ENCODE data around the gene GZF1.

The GZF1 gene

GRCh38 chr20:23410916-23411695 lies 49.1 kb downstream of the GZF1 start:
- peak; percentile 55 for DNase-seq

DNA sequence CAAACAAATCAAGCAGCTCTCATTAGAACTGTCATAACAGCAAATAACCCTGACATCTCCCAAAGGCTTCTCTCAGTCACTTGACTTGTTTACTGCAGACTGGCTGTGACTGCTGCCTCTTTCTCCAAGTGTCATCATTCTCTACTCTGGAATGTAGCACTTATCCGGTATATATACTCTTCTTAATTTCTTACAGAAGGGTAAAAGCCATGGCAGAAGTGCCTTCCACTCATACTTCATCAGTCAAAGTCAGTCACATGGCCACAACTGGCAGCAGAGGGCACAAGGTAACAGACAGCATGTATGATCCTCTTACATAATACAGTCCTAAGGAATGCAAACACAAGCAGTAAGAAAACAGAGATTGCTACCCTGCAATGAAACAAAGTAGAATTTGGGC lies 50.0 kb downstream of the GZF1 start:
- DNase-seq, result peak; percentile 58

- no peak for DNase-seq
These were observed 52.0 kb downstream of the GZF1 start for GRCh38 chr20:23413862-23414422.

DNA sequence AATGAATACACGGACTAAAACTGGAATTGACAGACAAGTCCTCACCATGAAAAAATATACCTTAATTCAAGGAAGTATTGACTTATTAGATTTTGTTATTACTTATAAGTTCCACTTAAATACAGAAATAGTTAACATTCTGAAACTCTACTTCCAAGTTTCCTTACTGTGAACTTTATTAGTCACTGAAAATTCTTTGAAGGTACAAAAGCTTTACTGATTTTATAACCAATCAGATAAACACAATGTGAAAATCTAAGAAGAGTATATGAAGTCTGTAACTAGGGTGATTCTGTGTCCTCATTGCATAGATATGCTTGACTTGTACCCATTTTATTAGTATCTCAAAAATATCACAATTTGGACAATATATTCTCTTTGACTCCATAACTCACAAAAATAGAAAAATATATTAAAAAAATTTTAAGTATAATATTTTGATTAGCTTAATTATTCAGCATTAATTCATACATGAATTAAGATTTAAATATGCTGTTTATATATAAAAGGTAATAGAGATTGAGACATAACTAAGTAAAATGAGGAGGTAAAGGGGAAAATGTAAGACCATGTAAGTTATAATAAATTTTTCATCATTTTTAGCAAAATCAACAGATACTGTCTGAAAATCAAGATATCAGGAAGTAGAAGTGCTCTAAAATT lies 52.7 kb downstream of the GZF1 start:
- DNase-seq, result no peak

DNA sequence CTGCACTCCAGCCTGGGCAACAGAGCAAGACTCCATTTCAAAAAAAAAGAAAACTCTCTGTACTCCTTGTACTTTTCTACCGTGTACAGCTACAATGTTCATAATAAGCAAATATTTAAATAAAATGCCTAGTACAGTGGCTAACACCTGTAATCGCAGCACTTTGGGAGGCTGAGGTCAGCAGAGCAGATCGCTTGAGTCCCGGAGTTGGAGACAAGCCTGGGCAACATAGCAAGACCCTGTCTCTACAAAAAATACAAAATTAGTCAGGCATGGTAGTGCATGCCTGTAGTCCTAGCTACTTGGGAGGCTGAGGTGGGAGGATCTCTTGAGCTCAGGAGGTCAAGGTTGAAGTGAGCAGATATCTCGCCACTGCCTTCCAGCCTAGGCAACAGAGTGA lies 53.6 kb downstream of the GZF1 start:
- DNase-seq, result no peak

DNA sequence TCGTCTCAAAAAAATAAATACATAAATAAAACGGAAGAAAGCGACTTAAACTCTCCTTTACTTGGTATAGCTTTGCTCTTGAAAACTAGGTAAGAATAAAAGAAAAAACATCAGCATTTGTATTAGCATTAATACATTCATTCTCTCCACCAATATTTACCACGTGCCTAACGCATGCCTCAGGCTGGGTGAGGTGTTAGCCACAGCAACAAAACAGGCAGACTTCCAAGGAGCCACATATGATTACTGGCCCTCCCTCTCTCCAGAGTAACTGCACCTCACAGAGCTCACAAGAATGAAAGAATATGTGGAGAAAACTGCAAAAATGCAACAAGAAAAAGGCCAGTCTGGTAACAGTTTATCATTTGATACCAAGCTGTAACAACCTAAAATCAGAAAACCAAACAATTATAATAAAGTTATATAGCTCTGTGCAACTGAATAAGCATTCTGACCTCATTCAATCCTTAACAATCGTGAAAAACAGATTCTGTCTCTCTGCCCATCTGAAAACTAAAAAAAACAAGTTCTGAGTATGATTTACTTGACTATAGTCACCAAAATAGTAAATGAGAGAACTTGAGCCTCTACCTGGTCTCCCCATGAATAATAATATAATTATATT lies 54.1 kb downstream of the GZF1 start:
- no peak for DNase-seq

GRCh38 chr20:23417861-23418260 lies 55.9 kb downstream of the GZF1 start:
- DNase-seq, result no peak

GRCh38 chr20:23419657-23419994 lies 57.6 kb downstream of the GZF1 start:
- DNase-seq, result no peak

DNA sequence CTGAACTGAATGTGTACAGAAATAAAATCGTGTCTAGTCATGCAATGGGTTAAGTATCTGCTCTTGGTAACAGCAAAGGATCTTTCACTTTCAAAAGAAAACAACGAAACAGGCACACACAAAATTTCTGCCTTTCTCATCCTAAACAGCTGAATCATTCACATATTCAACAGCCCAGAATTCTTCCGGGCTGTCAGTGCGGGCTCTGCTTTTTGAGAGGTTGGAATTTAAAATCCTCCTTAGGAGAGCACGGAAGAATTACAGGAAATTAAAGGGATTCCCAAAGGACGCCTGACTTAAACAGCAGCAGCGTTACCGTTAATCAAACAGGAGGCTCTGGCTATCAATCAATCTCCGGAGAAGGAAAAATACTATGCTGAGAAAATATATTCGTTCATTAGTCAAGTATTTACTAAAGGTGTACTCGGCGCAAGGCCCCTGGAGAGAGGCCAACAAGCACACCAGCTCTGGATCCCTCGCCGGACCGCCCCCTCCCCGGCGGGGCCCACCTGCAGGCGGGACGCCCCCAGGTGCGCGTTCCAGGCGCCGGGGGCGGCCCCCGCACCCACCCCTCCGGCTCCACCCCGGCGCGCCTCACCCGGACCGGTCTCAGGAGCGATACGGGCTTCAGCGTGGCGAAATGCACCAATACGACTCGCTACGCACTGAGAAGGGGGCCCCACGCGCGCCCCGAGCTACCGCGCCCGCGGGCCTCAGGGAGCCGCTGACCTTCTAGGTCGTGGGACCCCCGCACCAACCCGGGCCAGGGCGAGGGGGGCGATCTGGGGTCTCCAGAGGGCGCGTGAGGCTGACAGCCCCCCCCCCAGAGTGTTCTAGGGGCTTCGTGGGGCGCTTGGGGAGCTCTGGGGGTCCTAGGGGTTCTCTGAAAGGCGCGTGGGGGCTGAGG lies 58.3 kb downstream of the GZF1 start:
- DNase-seq, result peak; percentile 84

DNA sequence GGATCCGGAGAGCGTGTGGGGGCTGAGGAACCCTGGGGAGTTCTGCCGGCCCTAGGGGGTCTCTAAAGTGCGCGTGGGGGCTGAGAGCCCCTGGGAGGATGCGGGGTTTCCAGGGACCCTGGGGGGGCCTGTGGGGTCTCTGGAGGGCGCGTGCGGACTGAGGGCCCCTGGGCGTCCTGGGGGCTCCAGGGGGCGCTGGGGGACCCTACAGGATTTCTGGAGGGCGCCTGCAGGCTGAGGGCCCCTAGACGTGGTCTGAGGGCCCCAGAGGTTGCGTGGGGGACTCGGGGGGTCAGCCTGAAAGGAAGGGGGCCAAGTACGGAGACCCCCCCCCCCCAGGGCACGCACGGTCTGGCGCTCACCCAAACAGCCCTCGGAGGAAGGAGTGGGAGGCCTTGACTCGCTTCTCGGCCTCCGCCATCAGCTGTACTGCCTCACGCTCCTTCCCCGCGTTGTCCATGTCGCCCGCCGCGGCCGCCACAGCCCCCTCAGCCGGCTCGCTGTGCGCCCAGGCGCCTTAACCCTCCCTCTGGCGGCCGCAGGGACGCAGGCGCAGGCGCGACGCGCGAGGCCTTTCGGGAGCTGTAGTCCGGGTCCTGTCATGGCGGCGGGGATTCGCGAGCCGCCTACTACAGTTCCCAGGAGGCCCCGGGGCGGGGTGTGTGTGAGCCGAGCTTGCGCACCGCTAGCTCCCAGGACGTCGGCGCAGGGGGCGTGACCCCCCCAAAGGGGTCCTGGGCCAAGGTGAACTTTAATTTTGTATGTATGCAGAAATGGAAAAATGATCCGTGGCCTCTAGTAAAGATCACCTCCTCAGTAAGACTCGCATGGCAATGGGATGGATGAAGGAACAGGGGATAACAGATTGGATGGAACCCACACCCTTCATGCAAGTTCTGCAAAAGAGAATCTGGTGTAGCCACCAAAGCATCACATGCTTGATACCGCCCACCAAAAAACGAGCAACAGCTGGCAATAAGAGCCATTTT lies 59.3 kb downstream of the GZF1 start, which contains the start of gene NAPB:
Gene NAPB, minus strand, starts transcription at position 546 of the 989 bp plus-strand sequence. Its CDS starts 86 bp downstream, at position 460.
- DNase-seq, result peak; percentile 92
